ENCODE data around the gene PARVG.

PARVG gene

GRCh38 chr22:44179196-44179988, 1.3 kb upstream of the PARVG start (continued):
- TF ChIP-seq KLF16 (tag by site-specific recombination; IDR thresholded peaks at IDR 0.05) (no peak), ZBTB17 (tag by site-specific recombination; IDR thresholded peaks at IDR 0.05) (peak; percentile 47), ZNF473 (tag by site-specific recombination; IDR thresholded peaks at IDR 0.05) (no peak), TSHZ1 (tag by site-specific recombination; IDR thresholded peaks at IDR 0.05; ENCODE audit: borderline replicate concordance) (0 out of 2 replicates have a peak, but pooled peaks have one; percentile 14), BCL11A (tag by site-specific recombination; IDR thresholded peaks at IDR 0.05; ENCODE audit: low read depth) (no peak), FEZF1 (tag by site-specific recombination; IDR thresholded peaks at IDR 0.05) (peak; percentile 79), OSR2 (tag by site-specific recombination; IDR thresholded peaks at IDR 0.05) (peak; percentile 78), ZNF701 (tag by site-specific recombination; IDR thresholded peaks at IDR 0.05) (no peak), ZNF121 (tag by site-specific recombination; IDR thresholded peaks at IDR 0.05) (no peak), ZNF626 (tag by site-specific recombination; IDR thresholded peaks at IDR 0.05) (no peak), ZNF513 (tag by site-specific recombination; IDR thresholded peaks at IDR 0.05) (no peak), ZNF37A (tag by site-specific recombination; IDR thresholded peaks at IDR 0.05) (no peak), ZSCAN23 (tag by site-specific recombination; IDR thresholded peaks at IDR 0.05) (no peak), ZNF354C (tag by site-specific recombination; IDR thresholded peaks at IDR 0.05; ENCODE audit: borderline replicate concordance, low read depth) (no peak)

GRCh38 chr22:44179989-44180705, 578 bp upstream of the PARVG start:
- CTCF ChIA-PET, result interaction anchor here (1.1 to 2.0 kb wide), 3 partner anchors 11 to 187 kb away, joined by 3 to 6 read pairs (median 5); no protein-coding TSS in a partner anchor
- Histone ChIP-seq H3K27ac (ENCODE audit: extremely low read depth, low read depth, low read length) (no peak overlapping the region), H3K4me1 (ENCODE audit: control insufficient read depth, insufficient read depth, low read length) (peaks cover 10% of the 10 kb centered on the region), H3K9me3 (ENCODE audit: control insufficient read depth, insufficient read depth, low read depth, low read length) (no peaks in the 10 kb centered on the region), H3K4me3 (ENCODE audit: low read depth, low read length) (no peak overlapping the region), H3K36me3 (ENCODE audit: control insufficient read depth in 2 of 2, insufficient read depth in 1 of 2, low read length in 2 of 2) (no peaks in the 10 kb centered on the region)
- TF ChIP-seq ZNF48 (tag by site-specific recombination; IDR thresholded peaks at IDR 0.05) (no peak), ZIC2 (tag by site-specific recombination; IDR thresholded peaks at IDR 0.05) (peak; percentile 66), REPIN1 (tag by site-specific recombination; IDR thresholded peaks at IDR 0.05; ENCODE audit: low read depth) (no peak)
- POLR2A ChIA-PET, result no interaction called here
